ENCODE measurements around the gene GYPC.

DNA sequence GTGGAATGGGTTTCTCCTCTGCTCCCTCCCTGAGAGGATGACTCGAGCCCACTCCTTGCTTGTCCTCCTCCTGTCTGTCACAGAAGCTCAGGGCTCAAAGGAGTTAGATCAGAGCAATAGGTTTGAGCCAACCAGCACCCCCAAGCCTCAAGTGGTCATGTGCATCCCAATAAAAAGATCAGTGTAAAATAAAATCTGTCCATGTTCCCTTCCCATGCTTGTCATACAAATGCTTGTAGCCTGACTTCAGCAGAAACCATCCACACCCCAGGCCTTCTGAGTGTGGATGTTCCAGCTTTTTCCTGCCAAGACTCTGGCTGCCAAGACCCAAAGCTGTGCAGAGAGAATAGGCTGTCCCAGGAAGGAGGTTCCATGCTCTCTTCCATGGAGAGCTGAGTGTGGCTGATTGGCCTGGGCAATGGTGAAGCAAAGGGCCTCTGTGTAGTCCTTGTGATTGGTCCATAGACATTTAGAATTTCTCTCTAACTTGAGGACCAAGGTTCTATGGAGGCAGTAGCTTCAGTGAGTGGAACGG, 67.4 kb downstream of the GYPC start:
- TF ChIP-seq, protein P1, sequence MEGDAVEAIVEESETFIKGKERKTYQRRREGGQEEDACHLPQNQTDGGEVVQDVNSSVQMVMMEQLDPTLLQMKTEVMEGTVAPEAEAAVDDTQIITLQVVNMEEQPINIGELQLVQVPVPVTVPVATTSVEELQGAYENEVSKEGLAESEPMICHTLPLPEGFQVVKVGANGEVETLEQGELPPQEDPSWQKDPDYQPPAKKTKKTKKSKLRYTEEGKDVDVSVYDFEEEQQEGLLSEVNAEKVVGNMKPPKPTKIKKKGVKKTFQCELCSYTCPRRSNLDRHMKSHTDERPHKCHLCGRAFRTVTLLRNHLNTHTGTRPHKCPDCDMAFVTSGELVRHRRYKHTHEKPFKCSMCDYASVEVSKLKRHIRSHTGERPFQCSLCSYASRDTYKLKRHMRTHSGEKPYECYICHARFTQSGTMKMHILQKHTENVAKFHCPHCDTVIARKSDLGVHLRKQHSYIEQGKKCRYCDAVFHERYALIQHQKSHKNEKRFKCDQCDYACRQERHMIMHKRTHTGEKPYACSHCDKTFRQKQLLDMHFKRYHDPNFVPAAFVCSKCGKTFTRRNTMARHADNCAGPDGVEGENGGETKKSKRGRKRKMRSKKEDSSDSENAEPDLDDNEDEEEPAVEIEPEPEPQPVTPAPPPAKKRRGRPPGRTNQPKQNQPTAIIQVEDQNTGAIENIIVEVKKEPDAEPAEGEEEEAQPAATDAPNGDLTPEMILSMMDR (IDR thresholded peaks at IDR 0.05; ENCODE audit: low read depth, low read length, missing input control), result no peak
- TF ChIP-seq, protein P2, sequence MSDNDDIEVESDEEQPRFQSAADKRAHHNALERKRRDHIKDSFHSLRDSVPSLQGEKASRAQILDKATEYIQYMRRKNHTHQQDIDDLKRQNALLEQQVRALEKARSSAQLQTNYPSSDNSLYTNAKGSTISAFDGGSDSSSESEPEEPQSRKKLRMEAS (IDR thresholded peaks at IDR 0.05), result no peak
- TF ChIP-seq, protein P3, sequence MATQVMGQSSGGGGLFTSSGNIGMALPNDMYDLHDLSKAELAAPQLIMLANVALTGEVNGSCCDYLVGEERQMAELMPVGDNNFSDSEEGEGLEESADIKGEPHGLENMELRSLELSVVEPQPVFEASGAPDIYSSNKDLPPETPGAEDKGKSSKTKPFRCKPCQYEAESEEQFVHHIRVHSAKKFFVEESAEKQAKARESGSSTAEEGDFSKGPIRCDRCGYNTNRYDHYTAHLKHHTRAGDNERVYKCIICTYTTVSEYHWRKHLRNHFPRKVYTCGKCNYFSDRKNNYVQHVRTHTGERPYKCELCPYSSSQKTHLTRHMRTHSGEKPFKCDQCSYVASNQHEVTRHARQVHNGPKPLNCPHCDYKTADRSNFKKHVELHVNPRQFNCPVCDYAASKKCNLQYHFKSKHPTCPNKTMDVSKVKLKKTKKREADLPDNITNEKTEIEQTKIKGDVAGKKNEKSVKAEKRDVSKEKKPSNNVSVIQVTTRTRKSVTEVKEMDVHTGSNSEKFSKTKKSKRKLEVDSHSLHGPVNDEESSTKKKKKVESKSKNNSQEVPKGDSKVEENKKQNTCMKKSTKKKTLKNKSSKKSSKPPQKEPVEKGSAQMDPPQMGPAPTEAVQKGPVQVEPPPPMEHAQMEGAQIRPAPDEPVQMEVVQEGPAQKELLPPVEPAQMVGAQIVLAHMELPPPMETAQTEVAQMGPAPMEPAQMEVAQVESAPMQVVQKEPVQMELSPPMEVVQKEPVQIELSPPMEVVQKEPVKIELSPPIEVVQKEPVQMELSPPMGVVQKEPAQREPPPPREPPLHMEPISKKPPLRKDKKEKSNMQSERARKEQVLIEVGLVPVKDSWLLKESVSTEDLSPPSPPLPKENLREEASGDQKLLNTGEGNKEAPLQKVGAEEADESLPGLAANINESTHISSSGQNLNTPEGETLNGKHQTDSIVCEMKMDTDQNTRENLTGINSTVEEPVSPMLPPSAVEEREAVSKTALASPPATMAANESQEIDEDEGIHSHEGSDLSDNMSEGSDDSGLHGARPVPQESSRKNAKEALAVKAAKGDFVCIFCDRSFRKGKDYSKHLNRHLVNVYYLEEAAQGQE (IDR thresholded peaks at IDR 0.05), result no peak
- TF ChIP-seq EGR1 (IDR thresholded peaks at IDR 0.05; ENCODE audit: low read depth in 2 of 2) (no peak), NR2F2 (IDR thresholded peaks at IDR 0.05) (no peak), YY1 (IDR thresholded peaks at IDR 0.05) (no peak), TAF1 (conservative IDR thresholded peaks at IDR 0.05) (no peak), GABPA (IDR thresholded peaks at IDR 0.05 in 1 of 2, conservative IDR thresholded peaks at IDR 0.05 in 1 of 2) (no peak), SP1 (IDR thresholded peaks at IDR 0.05) (no peak)

Data from liver (tissue), 3 donors.